GM23338 (cell line): Measurements from ENCODE around the gene ARL11.

Experiments
- EZH2phosphoT487 ChIP-seq: fragments of 200-600 bp; sonication (generic); IDR thresholded peaks from one replicate; pipeline ENCODE4 v1.8.1; 2018; ENCODE audit warnings: antibody characterized with exemption; ENCODE audit not compliant: unreplicated experiment
- TF ChIP-seq, protein P1 (sequence below), 2 experiments: fragments of 200-600 bp in 1 of 2; sonication (generic) in 1 of 2; conservative IDR thresholded peaks; 2 replicates each; pipeline versions ENCODE4 v1.5.1 to v1.6.1; 2016 to 2017; ENCODE audit warnings: antibody characterized with exemption in 2 of 2, low read depth in 2 of 2, mild to moderate bottlenecking in 2 of 2, moderate library complexity in 1 of 2

GRCh38 chr13:49602005-49602404 lies 26.3 kb upstream of the ARL11 start:
- TF ChIP-seq, protein P1, sequence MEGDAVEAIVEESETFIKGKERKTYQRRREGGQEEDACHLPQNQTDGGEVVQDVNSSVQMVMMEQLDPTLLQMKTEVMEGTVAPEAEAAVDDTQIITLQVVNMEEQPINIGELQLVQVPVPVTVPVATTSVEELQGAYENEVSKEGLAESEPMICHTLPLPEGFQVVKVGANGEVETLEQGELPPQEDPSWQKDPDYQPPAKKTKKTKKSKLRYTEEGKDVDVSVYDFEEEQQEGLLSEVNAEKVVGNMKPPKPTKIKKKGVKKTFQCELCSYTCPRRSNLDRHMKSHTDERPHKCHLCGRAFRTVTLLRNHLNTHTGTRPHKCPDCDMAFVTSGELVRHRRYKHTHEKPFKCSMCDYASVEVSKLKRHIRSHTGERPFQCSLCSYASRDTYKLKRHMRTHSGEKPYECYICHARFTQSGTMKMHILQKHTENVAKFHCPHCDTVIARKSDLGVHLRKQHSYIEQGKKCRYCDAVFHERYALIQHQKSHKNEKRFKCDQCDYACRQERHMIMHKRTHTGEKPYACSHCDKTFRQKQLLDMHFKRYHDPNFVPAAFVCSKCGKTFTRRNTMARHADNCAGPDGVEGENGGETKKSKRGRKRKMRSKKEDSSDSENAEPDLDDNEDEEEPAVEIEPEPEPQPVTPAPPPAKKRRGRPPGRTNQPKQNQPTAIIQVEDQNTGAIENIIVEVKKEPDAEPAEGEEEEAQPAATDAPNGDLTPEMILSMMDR (conservative IDR thresholded peaks at IDR 0.05; ENCODE audit: low read depth in 2 of 2) = no peak
- TF ChIP-seq EZH2phosphoT487 = no peak
